ENCODE measurements around the gene MYCL.

- TF ChIP-seq CTCF (IDR thresholded peaks at IDR 0.05 in 4 of 5, conservative IDR thresholded peaks at IDR 0.05 in 1 of 5) (no peak), POLR2A (IDR thresholded peaks at IDR 0.05) (no peak)
Measured at GRCh38 chr1:39885516-39885915, 16.2 kb downstream of the MYCL start.
